Hepatocyte (in vitro differentiated cells): ENCODE results near the gene GABARAPL1.

Source experiments
- EZH2phosphoT487 ChIP-seq: fragments of 200-600 bp; sonication (generic); IDR thresholded peaks from one replicate; pipeline ENCODE4 v1.6.1; 2018; ENCODE audit warnings: antibody characterized with exemption, mild to moderate bottlenecking, low read depth, moderate library complexity; ENCODE audit not compliant: unreplicated experiment, severe bottlenecking
- TF ChIP-seq, protein P1 (sequence below): fragments of 200-600 bp; sonication (generic); IDR thresholded peaks from 2 replicates; pipeline ENCODE4 v1.5.1; 2016; ENCODE audit warnings: antibody characterized with exemption, mild to moderate bottlenecking; ENCODE audit not compliant: poor library complexity

DNA sequence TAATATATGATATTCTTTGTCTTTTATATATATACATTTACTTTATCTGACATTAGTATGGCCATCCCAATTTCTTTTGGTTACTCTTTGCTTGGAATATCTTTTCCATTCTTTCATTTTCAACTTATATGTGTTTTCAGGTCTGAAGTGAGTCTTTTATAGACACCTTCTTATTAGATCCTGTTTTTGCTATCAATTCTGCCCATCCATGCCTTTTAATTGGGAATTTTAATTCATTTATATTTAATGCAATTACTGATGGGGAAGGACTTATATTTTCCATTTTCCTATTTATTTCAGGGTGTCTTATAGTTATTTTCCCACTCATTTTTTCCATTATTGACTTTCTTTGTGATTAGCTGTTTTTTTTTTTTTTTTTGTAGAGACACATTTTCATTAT is 43.4 kb downstream of the GABARAPL1 start:
- TF ChIP-seq, protein P1, sequence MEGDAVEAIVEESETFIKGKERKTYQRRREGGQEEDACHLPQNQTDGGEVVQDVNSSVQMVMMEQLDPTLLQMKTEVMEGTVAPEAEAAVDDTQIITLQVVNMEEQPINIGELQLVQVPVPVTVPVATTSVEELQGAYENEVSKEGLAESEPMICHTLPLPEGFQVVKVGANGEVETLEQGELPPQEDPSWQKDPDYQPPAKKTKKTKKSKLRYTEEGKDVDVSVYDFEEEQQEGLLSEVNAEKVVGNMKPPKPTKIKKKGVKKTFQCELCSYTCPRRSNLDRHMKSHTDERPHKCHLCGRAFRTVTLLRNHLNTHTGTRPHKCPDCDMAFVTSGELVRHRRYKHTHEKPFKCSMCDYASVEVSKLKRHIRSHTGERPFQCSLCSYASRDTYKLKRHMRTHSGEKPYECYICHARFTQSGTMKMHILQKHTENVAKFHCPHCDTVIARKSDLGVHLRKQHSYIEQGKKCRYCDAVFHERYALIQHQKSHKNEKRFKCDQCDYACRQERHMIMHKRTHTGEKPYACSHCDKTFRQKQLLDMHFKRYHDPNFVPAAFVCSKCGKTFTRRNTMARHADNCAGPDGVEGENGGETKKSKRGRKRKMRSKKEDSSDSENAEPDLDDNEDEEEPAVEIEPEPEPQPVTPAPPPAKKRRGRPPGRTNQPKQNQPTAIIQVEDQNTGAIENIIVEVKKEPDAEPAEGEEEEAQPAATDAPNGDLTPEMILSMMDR, result no peak
- TF ChIP-seq EZH2phosphoT487, result no peak
